GM18867 (cell line): Measurements from ENCODE around the gene CD96.
"Not testable (repeated sequence)": the region's sequence is repeated elsewhere in the genome, so short reads cannot be mapped to it uniquely, and the experiment has no call there.

ENCODE experiments used
- ATAC-seq: cut with Tn5 transposase; IDR thresholded peaks from one replicate; pipeline ENCODE4 v1.9.1; 2021; ENCODE audit warnings: mild to moderate bottlenecking, moderate library complexity; ENCODE audit not compliant: unreplicated experiment

CD96 gene

DNA sequence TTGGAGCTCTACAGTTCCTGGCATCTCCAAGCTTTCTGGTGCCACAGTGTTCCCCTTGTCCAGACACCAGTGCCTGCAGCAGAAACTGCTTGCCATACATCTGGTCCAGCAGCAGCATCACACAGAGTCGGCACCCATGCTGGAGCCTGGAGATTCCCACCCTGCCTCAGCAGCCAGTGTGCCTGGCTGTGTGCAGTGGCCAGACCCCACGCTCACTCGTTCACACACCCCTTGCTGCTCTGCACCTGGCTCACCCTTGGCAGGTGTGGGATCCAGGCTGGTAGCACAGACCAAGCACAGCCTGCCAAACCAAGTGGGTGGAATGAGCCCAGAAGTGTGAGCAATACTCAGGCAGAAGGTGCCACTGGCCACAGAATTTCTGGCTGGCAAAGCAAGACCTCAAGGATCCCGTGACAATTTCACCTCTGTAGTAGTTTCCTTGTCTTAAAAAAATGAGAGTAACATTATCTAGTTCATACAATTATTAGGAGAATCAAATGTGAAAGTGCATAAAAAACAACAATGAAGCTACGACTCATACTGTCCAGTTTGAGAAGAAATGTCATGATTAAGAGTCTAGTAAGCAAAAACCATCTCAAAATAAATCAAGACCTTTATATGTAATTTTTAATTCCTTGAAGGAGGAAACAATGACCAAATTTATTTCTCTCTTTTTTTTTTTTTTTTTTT, 76.1 kb downstream of the CD96 start:
- ATAC-seq = no peak

DNA sequence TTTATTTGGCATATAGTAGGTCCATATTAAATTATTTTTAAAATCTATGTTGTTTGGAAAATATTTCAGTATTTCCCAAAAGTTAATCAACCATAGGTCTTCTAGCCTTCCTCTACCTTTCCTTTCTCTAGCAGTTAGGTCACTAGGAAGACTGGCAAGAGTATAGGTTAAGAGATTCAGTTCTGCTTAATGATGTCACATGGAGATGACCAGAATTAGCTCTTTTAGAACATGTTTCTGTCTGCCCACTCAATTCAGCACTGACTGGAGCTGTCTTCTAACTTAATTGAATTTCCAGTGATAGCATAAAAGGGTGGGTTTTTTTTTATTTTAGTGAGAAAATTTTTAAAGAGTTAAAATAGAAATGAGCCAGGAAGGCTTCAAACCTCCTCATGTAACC, 76.9 kb downstream of the CD96 start:
- ATAC-seq = no peak

DNA sequence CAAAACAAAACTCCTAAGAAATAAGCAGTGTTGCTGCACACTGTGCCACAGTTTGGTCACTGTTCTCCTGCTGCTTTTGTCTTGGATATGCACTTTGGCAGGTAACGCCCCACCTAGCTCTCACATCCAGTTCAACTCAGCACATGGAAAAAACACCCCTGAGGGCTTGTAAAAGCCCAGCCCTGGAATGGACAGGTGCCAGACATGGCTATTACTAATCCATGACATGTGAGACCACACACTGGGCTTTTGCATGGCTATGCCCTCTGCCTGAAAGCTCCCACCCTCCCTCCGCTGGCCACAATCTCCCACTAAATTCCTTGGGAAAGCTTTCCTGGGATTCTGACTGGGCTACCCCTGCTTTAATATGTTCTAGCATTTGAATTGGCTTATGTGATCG, 77.8 kb downstream of the CD96 start:
- no peak for ATAC-seq

DNA sequence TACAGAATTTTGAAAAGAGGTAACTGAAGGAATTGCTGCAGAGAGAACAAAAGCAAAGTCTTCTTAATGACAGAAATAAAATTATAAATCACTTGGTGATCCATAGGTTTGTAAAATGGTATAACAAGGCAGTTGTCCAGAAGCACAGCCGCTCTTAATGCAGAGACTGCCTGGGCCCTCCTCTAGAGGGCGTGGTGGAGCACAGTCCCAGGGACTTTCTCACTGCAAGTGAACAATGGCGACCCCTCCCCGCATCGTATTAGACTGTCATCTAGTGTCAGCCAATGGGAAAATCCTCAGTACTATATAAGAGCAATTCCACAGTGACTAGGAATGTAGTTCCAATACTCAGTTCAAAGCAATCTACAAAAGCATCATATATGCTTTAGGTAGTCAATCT, 79.5 kb downstream of the CD96 start:
- no peak for ATAC-seq

DNA sequence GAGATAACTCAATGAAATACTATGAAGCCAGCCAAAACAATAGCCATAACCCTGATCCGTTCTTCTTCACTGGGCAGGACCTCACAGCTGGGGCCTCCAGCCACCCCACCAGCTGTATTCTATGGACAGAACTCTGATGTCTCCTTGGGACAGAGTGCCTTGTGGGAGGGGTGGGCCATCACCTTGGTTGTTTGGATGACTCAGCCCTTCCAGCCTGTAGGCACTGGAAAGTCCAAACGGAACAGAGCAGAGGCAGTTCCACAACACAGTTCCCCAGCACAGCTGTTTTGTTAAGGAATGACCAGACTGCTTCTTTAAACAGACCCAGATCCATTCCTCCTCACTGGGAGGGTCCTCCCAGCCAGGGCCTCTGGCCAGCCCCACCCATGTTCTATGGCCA, 85.1 kb downstream of the CD96 start:
- no peak for ATAC-seq

DNA sequence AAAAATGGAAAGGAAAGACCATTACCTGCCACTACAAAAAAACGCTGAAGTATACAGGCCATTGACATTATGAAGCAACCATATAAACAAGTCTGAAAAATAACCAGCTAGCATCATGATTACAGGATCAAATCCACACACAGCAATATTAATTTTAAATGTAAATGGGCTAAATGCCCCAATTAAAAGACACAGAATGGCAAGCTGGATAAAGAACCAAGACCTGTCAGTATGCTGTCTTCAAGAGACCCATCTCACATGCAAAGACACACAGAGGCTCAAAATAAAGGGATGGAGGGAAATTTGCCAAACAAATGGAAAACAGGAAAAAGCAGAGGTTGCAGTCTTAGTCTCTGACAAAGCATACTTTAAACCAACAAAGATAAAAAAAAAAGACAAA, 87.0 kb downstream of the CD96 start:
- not testable (repeated sequence) for ATAC-seq

DNA sequence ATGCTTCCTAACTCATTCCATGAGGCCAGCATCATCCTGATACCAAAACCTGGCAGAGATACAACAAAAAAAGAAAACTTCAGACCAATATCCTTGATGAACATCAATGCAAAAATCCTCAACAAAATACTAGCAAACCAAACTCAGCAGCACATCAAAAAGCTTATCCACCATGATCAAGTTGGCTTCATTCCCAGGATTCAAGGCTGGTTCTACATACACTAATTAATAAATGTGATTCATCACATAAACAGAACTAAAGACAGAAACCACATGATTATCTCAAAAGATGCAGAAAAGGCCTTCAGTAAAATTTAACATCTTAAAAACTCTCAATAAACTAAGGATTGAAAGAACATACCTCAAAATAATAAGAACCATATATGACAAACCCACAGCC, 88.6 kb downstream of the CD96 start:
- ATAC-seq = not testable (repeated sequence)

DNA sequence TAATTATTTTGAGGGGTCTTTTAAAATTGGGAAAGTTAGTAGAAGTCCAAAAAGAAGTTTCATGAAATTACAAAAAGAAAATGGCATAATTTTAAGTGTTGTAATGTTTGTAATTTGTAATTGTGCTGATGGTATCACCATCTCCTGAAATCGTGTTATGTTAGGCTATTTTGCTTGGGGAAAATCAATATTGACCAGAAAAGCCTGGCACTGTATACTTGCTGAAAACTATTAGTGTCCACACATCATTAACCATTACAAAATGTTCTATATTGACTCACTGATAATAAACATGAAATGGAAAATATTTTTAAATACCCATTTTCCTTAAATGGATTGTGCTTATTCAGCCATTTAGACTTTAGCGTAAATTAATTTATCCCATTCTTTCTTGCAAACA, 93.4 kb downstream of the CD96 start:
- no peak for ATAC-seq

DNA sequence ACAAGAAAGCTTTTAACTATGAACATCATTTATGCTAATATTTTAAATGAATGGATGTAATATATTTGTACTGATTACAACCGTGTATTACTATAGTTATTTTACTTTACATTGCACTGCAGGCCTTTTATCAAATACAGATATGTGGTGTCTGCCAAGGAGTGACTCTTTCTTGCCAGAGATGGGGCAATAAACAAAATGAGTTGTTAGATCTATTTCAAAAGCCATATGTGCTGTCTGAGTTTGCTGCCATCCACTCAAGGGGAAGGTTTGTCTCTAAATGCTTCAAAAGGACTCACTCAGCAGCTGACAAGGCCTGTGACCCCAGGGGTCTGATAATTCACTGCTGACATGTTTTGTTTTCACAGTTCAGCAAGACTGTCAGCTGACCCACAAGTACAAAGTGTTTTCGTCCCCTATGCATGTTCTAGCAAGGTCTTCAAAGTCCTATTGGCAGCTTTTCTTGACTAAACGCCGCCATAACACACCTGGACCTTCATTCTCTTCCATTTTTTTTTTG, 94.4 kb downstream of the CD96 start:
- ATAC-seq = no peak

DNA sequence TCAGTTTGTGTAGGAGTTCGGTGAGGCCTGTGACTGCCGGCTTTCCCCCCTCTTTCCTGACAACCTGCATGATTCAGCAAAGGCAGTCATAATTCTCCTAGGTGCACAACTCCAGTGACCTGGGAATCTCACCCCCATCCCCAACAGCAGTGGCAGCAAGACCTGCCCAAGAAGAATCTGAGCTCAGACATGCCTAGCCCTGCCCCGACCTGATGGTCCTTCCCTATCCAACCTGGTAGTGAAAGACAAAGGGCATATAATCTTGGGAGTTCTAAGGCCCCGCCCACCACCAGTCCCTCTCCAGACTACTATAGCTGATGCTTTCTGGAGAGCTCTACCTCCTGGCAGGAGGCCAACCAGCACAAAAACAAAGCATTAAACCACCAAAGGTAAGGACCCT, 97.3 kb downstream of the CD96 start:
- no peak for ATAC-seq

DNA sequence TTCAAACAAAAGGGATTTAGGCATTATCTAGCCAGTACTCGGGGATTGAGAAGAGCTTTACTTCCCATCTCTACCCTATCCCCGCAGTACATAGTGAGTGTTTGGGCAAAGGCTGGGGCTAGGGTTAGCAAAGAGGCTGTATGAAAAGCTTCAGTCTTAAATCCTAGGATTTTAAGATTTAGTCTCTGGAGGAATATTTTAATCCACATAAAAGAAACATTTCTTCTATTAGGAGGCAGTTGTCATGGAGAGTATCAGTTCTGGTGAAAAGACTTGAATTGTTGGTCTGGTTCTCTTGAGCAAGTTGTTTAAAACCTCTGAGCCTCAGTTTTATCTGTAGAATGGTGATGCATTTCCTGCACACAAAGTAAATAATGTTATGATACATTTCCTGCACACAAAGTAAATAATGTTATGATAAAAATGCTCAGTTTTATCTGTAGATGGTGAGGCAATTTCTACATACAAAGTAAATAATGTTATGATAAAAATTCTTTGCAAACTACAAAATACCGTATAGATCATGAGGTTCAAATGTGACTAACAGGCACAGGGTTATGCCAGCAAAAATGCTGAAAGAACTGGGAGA, 107.1 kb downstream of the CD96 start:
- ATAC-seq = no peak

DNA sequence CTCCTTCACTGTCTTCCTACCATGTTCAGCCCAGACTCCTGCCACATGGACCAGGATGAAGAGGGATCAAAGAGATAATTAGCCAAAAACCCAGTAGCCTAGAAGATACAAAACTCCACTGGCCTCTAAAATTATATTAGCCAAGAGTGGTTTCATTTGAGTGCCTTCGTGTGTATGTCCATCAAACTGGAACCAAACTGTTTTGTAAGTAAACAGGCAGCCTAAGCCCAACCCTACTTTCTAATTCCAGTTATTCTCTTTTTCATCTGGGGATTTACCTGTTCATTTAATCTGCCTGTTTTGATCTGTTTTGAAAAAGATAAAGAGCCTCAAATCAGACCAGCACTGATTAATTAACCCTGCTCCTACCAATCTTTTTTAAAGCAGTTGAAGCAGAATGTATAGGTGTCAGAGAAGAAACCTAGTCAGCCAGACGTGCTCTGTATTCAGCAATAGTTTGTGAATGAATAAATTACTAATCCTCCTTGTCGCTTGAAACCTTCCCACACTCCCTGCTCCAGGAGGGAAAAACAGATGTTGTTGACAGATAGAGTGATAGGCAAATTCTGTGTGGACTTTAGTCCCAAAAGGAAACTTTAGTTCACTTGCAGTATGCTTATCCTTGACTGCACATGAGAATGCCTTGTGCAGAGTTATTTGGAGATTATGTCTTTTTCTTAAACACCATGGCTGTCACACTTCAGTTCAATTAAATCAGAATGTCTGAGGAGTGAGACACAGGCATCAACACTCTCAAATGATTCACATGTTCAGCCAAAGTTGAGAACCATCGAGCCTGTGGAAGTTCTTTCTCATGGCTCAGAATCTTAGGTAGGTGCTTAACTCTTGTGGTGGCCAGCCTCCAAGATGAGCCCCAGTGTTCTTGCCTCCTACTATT, 108.6 kb downstream of the CD96 start:
- ATAC-seq = no peak

DNA sequence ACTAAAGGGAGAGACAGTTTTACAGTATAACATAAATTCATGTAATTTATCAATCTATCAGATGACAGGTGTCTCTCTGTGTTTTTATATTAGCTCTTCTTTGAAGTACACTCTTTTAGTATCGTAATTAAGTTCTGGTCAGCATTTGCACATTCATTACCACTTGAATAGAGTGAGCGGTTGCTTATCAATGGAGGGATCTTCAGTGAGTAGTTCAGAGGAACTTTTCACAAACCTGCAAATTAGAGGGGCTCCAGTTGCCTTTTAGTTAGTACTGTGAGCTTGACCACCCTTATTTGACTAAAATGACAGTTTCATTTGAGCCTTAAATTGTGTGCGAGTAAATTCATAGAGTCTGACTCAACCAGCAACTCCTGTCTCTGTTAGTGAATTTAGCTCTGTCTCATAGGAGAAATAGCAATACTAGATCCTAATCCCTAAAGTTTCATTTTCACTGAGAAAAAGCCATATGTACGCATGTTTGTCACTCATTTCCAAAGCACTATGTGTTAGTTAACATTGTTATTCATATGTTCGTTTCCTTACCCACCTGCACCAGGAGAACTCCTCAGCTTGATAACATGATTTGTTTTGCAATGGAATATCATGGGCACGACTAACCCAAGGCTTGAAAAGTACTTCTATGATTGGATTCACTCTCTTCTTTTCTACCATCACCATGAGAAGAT, 110.6 kb downstream of the CD96 start:
- no peak for ATAC-seq

DNA sequence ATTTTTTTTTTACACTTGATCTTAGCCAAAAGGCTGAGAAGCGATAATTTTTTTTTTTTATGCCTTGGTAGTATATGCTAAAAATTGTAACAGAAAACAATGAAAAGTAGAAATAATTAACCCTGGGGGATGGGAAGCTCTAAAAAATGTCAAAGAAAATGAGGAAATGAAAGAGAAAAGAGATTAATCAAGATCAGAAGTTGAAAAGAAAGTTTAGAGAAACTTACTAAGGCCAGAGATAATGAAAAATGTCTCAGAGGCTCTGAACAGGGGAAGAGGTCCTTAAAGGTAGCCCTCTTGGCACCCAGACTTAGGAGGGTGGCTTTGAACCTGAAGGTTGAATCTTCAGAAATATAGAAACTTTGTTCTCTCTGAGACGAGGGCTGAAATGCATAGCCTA, 111.8 kb downstream of the CD96 start:
- no peak for ATAC-seq

DNA sequence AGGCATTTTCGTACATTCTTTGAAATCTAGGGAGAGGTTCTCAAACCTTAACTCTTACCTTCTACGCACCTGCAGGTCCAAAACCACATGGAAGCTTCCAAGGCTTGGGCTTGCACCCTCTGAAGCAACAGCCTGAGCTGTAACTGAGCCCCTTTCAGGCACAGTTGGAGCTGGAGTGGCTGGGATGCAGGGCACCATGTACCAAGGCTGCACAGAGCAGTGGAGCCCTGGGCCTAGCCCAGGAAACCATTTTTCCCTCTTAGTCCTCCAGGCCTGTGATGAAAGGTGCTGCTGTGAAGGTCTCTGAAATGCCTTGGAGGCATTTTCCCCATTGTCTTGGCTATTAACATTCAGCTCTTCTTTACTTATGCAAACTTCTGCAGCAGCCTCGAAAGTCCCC, 120.0 kb downstream of the CD96 start:
- ATAC-seq = no peak

DNA sequence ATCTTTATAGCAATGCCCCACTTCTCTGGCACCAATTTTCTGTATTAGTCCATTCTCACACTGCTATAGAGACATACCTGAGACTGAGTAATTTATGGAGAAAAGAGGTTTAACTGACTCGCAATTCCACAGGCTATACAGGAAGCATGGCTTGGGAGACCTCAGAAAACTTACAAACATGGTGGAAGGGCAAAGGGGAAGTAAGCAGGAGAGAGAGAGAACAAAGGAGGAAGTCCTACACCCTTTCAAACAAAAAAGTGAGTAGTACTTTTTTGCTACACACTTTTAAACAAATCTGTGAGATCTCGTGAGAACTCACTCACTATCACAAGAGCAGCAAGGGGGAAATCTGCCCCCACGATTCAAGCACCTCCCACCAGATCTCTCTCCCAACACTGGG, 120.9 kb downstream of the CD96 start:
- ATAC-seq = no peak

DNA sequence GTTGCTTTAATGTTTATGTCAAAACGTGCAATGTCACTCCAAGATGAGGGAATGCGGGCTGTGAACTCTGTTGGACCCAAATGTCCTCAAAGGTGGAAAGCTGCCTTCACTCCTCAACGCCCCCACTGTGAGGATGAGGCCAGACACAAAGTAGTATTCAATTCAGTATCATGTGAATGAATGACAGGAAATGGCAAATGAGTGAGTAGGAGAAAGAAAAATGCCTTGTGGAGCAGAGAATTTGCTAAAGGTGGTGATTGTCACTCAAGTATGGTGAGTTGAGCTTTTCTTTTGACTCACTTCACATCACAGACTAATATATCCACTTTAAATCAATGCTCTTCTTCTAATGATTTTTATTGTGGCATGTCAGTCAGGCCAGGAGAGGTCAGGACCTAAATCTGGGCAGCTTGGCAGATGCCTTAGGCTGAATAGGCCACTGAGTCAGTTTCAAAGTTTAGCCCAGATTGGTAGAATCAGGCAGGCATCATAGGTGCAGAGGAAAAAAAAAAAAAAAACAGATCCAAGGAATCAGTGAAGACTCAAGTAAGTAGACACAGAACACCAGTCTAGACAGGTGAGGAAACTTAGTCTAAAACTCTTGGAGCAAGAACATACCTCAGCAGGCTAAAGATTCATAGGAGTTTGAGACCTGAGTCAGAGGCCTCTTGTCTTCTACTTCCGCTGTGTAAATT, 124.2 kb downstream of the CD96 start:
- ATAC-seq = no peak

DNA sequence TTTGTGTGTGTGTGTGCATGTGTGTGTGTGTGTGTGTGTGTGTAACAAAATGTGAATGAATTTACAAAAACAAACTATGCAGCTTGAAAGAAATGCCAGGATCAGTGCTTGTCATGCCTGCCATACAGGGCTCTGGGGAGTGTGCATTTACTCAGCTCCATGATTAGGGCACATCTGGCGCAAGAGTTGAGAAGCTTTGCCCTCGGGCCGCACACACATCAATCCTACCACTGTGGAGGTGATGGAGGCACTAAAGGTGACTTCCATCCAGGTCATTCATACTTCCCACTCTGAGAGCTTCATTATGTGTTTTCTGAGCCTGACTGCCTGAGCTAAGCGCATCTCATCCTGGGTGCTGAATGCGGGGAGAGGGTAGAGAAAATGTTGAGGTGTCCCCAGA, 125.2 kb downstream of the CD96 start:
- ATAC-seq = no peak

DNA sequence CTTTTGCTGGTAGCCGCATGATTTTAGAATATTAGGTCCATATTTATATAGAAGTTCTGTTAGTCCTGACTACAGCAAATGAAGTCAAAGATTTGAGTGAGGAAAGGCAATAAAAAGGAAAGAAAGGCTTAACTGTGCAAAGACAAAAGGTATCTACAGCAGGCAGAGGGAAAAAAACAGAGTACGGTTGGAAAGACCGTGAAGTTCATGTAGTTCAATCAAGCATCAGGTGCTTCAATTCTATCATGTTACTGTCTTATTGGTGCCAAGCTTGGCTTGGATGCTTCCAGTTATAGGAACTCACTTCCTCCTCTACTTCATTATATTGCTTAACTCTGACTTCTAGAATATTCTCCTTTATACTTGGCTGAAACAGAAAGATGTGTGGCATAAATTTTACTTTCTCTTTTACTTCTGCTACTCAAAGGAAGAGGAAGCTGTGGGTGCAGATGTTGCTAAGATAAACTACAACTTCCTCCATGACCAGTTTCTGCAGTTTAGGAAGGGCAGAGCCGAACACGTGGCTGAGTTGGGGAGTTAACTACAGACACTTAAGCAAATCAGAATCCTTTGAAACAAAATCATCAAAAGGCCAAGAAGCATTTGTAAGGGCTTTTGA, 125.7 kb downstream of the CD96 start:
- ATAC-seq = peak; percentile 99

DNA sequence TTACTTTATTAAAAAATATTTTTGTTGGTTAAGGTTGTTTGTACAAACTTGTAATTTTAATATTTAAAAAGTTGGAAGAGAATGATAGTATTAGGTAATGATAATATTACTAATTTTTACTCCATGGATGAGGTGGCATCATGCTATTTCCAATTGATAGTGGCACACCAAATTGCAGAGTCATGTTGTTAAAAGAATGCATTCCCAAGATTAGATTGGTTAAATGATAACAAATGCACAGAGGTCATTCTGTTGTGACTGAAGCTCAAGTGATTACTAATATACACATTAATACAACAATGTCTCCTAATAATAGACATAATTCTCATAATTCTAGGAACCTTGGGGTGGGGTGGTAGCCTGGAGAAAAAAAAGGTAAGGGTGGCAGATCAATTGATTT, 126.3 kb downstream of the CD96 start:
- ATAC-seq = no peak
